Muscle layer of duodenum (tissue), 2 donors: Measurements from ENCODE around the gene HOXD1.

Experiments used
- H3K27ac ChIP-seq: one replicate; pipeline ENCODE4 v1.7.0; 2013; ENCODE audit warnings: mild to moderate bottlenecking, low read length
- H3K27me3 ChIP-seq: one replicate; pipeline ENCODE4 v1.7.0; 2013; ENCODE audit warnings: low read depth, mild to moderate bottlenecking, control low read depth, low read length
- H3K36me3 ChIP-seq, 2 donors: one replicate each; pipeline ENCODE4 v1.7.0; 2013; ENCODE audit warnings: low read length in 2 of 2, control low read depth in 1 of 2, mild to moderate bottlenecking in 1 of 2; ENCODE audit not compliant: insufficient read depth in 2 of 2, control insufficient read depth in 1 of 2
- H3K4me1 ChIP-seq, 2 donors: one replicate each; pipeline ENCODE4 v1.7.0; 2013; ENCODE audit warnings: low read length in 2 of 2, mild to moderate bottlenecking in 2 of 2, control low read depth in 1 of 2, moderate library complexity in 1 of 2; ENCODE audit not compliant: insufficient read depth in 2 of 2, control insufficient read depth in 1 of 2
- H3K4me3 ChIP-seq, 2 donors: one replicate each; pipeline ENCODE4 v1.7.0; 2013; ENCODE audit warnings: low read length in 2 of 2, low read depth in 1 of 2, mild to moderate bottlenecking in 1 of 2
- H3K9me3 ChIP-seq, 2 donors: one replicate each; pipeline ENCODE4 v1.7.0; 2013; ENCODE audit warnings: low read length in 2 of 2, control low read depth in 1 of 2, mild to moderate bottlenecking in 1 of 2; ENCODE audit not compliant: control insufficient read depth in 1 of 2
- donor health status: healthy.

The HOXD1 gene

DNA sequence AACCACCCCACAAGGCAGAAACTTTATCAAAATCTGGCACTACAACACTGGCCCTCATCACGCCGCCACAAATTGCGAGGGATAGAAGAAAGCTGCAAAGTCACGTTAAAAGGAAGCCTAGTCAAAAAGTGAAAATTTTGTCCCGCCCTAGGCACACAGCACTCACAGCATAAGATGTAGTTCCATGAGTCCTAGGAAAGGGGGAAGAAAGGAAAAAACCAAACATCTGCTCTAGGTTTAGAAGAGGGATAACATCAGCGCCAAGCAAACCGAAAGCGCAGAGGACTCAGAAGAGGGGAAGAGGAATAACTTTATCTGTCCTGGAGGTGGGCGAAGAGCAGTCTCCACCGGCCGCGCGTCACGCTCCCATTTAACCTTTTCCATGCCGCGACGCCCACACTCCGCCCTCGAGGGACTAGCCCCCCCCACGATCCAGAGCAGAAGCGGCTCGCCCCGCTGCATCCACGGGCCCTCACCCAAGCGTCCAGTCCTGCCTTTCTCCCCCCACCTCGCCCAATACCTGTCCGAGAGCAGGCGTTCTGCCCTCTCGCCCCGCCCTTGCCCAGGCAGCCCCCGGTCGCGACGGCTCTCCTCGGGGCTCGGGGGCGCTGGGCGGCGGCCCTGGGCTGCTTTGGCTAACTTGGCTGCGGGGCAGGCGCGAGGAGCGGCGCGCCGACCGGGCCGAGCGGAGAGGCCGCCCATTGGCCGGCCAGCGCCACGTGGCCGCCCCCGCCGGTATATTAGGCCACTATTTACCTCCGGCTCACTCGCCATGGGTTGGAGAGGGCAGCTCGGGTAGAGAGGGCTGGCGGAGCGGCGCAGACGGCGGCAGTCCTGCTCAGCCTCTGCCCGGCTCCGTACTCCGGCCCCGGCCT, at the start of gene HOXD1:
Gene HOXD1, plus strand, starts transcription at position 770 of the 875 bp plus-strand sequence. CDS start 134 bp downstream, outside the sequence.
- peaks cover 0 to 23% of the 10 kb centered on the region in 2 donors for H3K4me1 ChIP-seq
- H3K27me3 ChIP-seq: peaks cover 33% of the 10 kb centered on the region
- no peaks in the 10 kb centered on the region for H3K9me3 ChIP-seq
- H3K27ac ChIP-seq: no peak within 1 kb of the TSS
- H3K36me3 ChIP-seq: no peaks in the 10 kb centered on the region
- peak within 1 kb of the TSS; percentile 75 to 90 for H3K4me3 ChIP-seq

- H3K36me3 ChIP-seq: no peaks in the 10 kb centered on the region
- peaks cover 0 to 19% of the 10 kb centered on the region in 2 donors for H3K4me1 ChIP-seq
- H3K27me3 ChIP-seq: peaks cover 72% of the 10 kb centered on the region
- H3K4me3 ChIP-seq: no peak overlapping the region
- peaks cover 0 to 5% of the 10 kb centered on the region in 2 donors for H3K9me3 ChIP-seq
- H3K27ac ChIP-seq: peak overlapping the region; percentile 36
Measured at GRCh38 chr2:176138923-176139660, 49.4 kb upstream of the HOXD1 start.

GRCh38 chr2:176139661-176140512, 48.6 kb upstream of the HOXD1 start:
- Histone ChIP-seq H3K27ac (peak overlapping the region; percentile 36), H3K9me3 (peaks cover 0 to 5% of the 10 kb centered on the region in 2 donors), H3K36me3 (no peaks in the 10 kb centered on the region), H3K4me3 (peak overlapping the region; percentile 26 to 59), H3K27me3 (peaks cover 68% of the 10 kb centered on the region), H3K4me1 (peaks cover 0 to 19% of the 10 kb centered on the region in 2 donors)

DNA sequence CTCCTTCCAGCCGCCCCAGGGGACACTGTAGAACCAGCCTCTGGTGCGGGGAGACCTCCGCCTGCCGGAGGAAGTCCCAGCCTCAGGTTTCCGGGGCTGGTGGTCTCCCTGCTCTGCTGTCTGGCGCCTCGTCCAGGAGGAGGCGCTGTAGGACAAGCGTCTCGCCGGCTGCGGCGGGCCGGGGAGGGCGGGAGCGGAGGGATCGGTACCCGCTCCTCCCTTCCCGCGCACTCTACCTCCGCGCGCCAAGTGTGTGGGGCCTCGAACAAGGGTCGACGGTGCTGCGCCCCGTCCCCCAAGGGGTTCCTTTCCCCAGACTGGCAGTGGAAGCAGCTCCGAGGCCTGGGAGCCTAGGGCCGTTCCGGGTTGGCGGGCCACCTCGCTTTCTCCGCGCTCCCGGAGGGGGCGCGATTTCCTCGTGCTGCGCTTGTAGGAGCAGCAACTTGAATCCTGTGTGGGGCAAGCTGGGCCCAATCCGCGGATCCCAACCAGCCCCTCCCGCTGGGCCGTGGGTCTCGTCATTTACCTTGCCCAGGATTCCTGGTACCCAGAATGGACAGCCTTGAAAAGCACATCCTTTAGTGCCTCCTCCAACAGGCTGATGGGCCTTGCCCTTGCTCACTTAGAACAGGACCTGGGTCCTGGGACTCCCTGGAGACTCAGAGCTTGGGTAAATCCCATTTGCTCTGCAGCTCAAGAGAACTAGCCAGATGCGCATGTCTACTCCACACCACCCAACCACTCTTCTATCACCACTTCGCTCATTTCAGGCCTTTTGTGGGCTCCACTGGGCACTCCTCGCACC, 47.8 kb upstream of the HOXD1 start:
- no peak overlapping the region for H3K27ac ChIP-seq
- H3K9me3 ChIP-seq: peaks cover 0 to under 1% of the 10 kb centered on the region in 2 donors
- peaks cover 0 to 19% of the 10 kb centered on the region in 2 donors for H3K4me1 ChIP-seq
- peak overlapping the region; percentile 26 to 59 for H3K4me3 ChIP-seq
- no peaks in the 10 kb centered on the region for H3K36me3 ChIP-seq
- H3K27me3 ChIP-seq: peaks cover 68% of the 10 kb centered on the region

GRCh38 chr2:176142281-176142680, 46.2 kb upstream of the HOXD1 start:
- Histone ChIP-seq H3K9me3 (peaks cover 0 to 5% of the 10 kb centered on the region in 2 donors), H3K27me3 (peaks cover 70% of the 10 kb centered on the region), H3K4me3 (no peak overlapping the region), H3K4me1 (peaks cover 0 to 13% of the 10 kb centered on the region in 2 donors), H3K36me3 (no peaks in the 10 kb centered on the region), H3K27ac (no peak overlapping the region)

DNA sequence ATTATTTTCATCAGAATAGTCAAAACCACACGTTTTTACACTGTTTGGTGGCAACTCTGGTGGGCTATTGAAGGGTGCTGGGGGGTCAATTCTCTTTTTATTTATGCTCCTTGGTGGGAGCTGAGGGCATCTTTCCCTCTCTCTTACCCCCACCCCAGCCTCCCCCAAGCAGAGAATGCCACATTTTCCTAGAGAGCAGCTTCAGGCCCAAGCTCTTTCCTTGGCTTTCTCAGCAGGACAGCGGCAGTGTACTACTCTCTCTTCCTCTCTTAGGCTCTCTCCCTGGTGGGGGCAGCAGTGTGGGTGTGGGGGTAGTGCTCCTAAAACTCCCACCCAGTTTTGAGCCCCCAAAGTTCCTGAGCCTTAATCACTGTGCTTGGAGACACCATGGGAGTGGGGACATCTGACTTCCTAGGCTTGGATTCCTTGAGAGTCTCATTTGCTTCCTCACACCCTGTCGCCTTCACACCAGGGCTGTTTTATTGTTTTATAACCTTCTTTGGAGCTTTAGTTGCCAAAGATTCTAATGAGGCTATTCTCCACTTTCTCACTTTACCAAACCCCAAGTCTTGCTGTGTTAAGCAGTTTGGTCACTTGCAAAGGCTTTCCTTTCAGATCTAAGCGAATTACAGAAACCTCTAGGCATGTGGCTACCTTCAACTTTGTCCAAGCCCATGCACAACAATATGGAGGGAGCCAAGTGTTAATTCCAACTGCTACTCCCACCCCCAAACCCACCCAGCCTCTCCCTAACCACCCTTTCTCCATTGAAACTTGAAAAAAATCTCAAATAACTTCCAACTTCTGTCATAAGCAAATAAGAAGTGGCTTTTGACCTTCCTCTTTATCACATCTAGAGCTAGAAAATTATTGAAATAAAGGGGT, 43.1 kb upstream of the HOXD1 start:
- Histone ChIP-seq H3K27ac (no peak overlapping the region), H3K9me3 (peaks cover 0 to 9% of the 10 kb centered on the region in 2 donors), H3K27me3 (peaks cover 70% of the 10 kb centered on the region), H3K4me1 (peaks cover 0 to 13% of the 10 kb centered on the region in 2 donors), H3K4me3 (no peak overlapping the region), H3K36me3 (no peaks in the 10 kb centered on the region)

DNA sequence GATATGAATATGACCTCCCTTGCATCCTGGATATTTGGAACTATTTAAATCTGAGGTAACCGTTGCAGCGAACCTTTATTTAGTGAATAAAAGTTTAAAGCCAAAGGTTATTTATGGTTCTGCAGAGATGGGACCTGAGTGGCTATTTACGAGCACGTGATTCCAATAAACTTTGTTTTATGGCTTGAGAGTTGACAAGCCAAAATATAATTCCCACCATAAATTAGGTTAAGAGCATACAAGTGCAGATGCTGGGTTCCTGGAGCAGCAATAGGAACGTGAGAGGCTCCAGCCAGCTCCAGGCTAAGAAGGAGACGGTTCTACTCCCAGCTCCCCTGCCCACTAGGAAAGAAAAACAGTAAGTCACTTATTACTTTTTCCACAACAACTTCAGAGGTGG, 42.4 kb upstream of the HOXD1 start:
- H3K4me3 ChIP-seq: no peak overlapping the region

GRCh38 chr2:176146645-176147044, 41.8 kb upstream of the HOXD1 start:
- no peaks in the 10 kb centered on the region for H3K36me3 ChIP-seq
- peaks cover 0 to 9% of the 10 kb centered on the region in 2 donors for H3K9me3 ChIP-seq
- H3K4me1 ChIP-seq: peaks cover 0 to 11% of the 10 kb centered on the region in 2 donors
- no peak overlapping the region for H3K4me3 ChIP-seq
- H3K27me3 ChIP-seq: peaks cover 70% of the 10 kb centered on the region
- no peak overlapping the region for H3K27ac ChIP-seq

More for the DNA sequence above, 42.4 kb upstream of the HOXD1 start:
- Histone ChIP-seq H3K4me1 (peaks cover 0 to 6% of the 10 kb centered on the region in 2 donors), H3K27me3 (peaks cover 70% of the 10 kb centered on the region), H3K27ac (no peak overlapping the region), H3K9me3 (peaks cover 0 to 9% of the 10 kb centered on the region in 2 donors), H3K36me3 (no peaks in the 10 kb centered on the region)

DNA sequence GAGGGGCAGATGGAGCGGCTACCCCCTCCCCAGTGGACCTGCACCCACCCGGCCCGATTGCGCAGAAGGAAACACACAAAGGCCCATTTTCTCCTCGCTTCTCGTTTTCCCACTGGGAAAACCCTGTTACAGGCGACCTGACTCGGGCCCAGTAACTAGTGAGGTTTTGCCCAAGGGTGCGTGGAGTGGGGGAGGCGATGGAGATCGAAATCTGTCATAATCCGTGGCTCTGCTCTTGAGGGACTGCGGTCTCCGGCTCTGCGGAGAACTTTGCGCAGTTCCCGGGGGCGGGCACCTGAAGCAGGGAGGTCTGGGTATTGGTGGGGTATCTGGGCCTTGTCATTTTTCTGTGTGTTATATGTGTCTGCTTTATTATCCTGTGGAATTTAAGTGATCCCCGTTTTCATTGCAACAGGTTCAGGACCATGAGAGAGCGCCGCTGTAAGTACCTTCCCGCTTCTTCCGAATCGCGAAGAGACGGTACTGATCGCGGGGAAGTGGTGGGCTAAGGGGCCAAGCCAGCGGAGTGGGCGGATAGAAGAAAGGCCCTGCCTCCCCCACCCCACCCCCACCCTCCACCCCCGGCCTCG, 41.2 kb upstream of the HOXD1 start:
- Histone ChIP-seq H3K36me3 (no peaks in the 10 kb centered on the region), H3K27me3 (peaks cover 71% of the 10 kb centered on the region), H3K4me3 (no peak overlapping the region)

More for the DNA sequence above, 41.2 kb upstream of the HOXD1 start:
- Histone ChIP-seq H3K4me1 (peaks cover 0 to 15% of the 10 kb centered on the region in 2 donors), H3K9me3 (peaks cover 0 to 9% of the 10 kb centered on the region in 2 donors), H3K27ac (no peak overlapping the region)
